Stomach (tissue), 9 donors: ENCODE results near the gene SIPA1L2. TPM values are rescaled to one million over a fixed set of nuclear protein-coding genes. Genes with fewer than 3 reads are reported as not detected.

Experiments
- DNase-seq, 2 donors: peaks; one replicate each; pipeline versions ENCODE4 v3.0.0 to v3.0.0-alpha.2; 2013 to 2019
- H3K27ac ChIP-seq, 5 donors: fragments of 200-600 bp in 4 of 5; sonication (generic) in 4 of 5; one replicate each; pipeline ENCODE4 v1.5.1; 2013 to 2019; ENCODE audit warnings: mild to moderate bottlenecking in 1 of 5, moderate library complexity in 1 of 5
- H3K27me3 ChIP-seq, 3 donors: fragments of 200-600 bp; sonication (generic); one replicate each; pipeline ENCODE4 v1.5.1; 2017 to 2019; ENCODE audit warnings: mixed run types in 1 of 3
- H3K36me3 ChIP-seq, 4 donors: fragments of 200-600 bp; sonication (generic); 1 replicate in 3 of 4; 2 replicates in 1 of 4; pipeline ENCODE4 v1.5.1; 2016 to 2019
- H3K4me1 ChIP-seq, 4 donors: fragments of 200-600 bp; sonication (generic); one replicate each; pipeline ENCODE4 v1.5.1; 2016 to 2019
- H3K4me3 ChIP-seq, 4 donors: fragments of 200-600 bp; sonication (generic) in 3 of 4; one replicate each; pipeline ENCODE4 v1.5.1; 2016 to 2019; ENCODE audit warnings: mild to moderate bottlenecking in 1 of 4
- H3K9me3 ChIP-seq, 4 donors: fragments of 200-600 bp; sonication (generic); one replicate each; pipeline ENCODE4 v1.5.1; 2016 to 2019
- CTCF ChIP-seq, 7 experiments: fragments of 450-650 bp in 4 of 7; fragments of 200-600 bp in 3 of 7; sonication (generic) in 3 of 7; IDR thresholded peaks; one replicate each; pipeline ENCODE4 v1.5.1; 2016 to 2019; ENCODE audit warnings: antibody characterized with exemption in 7 of 7, control low read depth in 2 of 7, mild to moderate bottlenecking in 1 of 7
- EP300 ChIP-seq: sonication (generic); formaldehyde crosslinking; IDR thresholded peaks from one replicate; pipeline ENCODE4 v1.6.1; 2017; ENCODE audit warnings: antibody characterized with exemption
- POLR2A ChIP-seq, 4 donors: fragments of 450-650 bp; IDR thresholded peaks; one replicate each; pipeline ENCODE4 v1.6.1; 2016; ENCODE audit warnings: antibody characterized with exemption in 4 of 4, control low read depth in 2 of 4, mild to moderate bottlenecking in 1 of 4, moderate library complexity in 1 of 4
- POLR2AphosphoS5 ChIP-seq, 3 donors: sonication (generic); formaldehyde crosslinking; IDR thresholded peaks; one replicate each; pipeline ENCODE4 v1.6.1; 2016; ENCODE audit warnings: antibody characterized with exemption in 3 of 3
- WGBS, 5 donors: extraction: QIAGEN DNeasy Blood & Tissue Kit in 3 of 5; methylation state at CpG; one replicate each; pipeline versions ENCODE4 v1.1.5 to v1.1.7; 2013 to 2018; 5-methylcytosine and 5-hydroxymethylcytosine counted together
- intact Hi-C: fragments of 100-400 bp; cut with DNase I; formaldehyde crosslinking; loops from one replicate; pipeline ENCODE4 v1.15.1; 2023; ENCODE audit warnings: low total_unique reads
- polyA plus RNA-seq, 3 donors: library from polyadenylated mRNA; stranded (reverse); fragments of 200-250 nt; gene quantifications; one replicate each; pipeline ENCODE4 v1.2.3, GENCODE V29; 2013
- total RNA-seq, 5 donors: library from RNA; depleted of rRNA; stranded (reverse); fragments of >200 nt; gene quantifications; one replicate each; pipeline versions ENCODE4 v1.1.0 to v1.2.3, GENCODE V29; 2014 to 2016
- donor health status: healthy with polysubstance abuse.
- donor health status: Bipolar disorder and iron deficiency.
- donor health status: healthy.

Gene SIPA1L2
- total and polyA plus RNA-seq, 8 donors = 2.5 to 240 (median 10.3) TPM

- Histone ChIP-seq H3K36me3 (no peaks in the 10 kb centered on the region), H3K9me3 (peaks cover 0 to 3% (median 0%) of the 10 kb centered on the region in 4 donors), H3K27ac (no peak overlapping the region), H3K4me3 (no peak overlapping the region), H3K4me1 (peaks cover 0 to 6% (median 2%) of the 10 kb centered on the region in 4 donors), H3K27me3 (peaks cover 0 to 6% (median 0%) of the 10 kb centered on the region in 3 donors)
- intact Hi-C loops = no loop called here
- 78 to 92% (median 88%) methylated on average over 3 of the region's 3 CpGs for WGBS, 5 donors
- TF ChIP-seq POLR2AphosphoS5 (IDR thresholded peaks at IDR 0.05) = no peak
- no peak for TF ChIP-seq CTCF (IDR thresholded peaks at IDR 0.05)
- TF ChIP-seq EP300 = no peak
- TF ChIP-seq POLR2A (IDR thresholded peaks at IDR 0.05) = no peak
- no peak for DNase-seq
Measured at GRCh38 chr1:232653789-232654188, 23.9 kb upstream of the SIPA1L2 start.

- Histone ChIP-seq H3K9me3 (peaks cover 0 to 3% (median 0%) of the 10 kb centered on the region in 4 donors), H3K36me3 (no peaks in the 10 kb centered on the region), H3K4me3 (no peak overlapping the region), H3K4me1 (peaks cover 0 to 6% (median 2%) of the 10 kb centered on the region in 4 donors), H3K27ac (no peak overlapping the region), H3K27me3 (peaks cover 0 to 6% (median 0%) of the 10 kb centered on the region in 3 donors)
- no peak for DNase-seq
- intact Hi-C loops = no loop called here
- WGBS, 5 donors = 50 to 70% (median 58%) methylated on average over 1 of the region's 1 CpG
- TF ChIP-seq POLR2A (IDR thresholded peaks at IDR 0.05) (no peak), CTCF (IDR thresholded peaks at IDR 0.05) (no peak), EP300 (no peak), POLR2AphosphoS5 (IDR thresholded peaks at IDR 0.05) (no peak)
Measured at GRCh38 chr1:232650845-232651244, 20.9 kb upstream of the SIPA1L2 start.

- Histone ChIP-seq H3K4me1 (peaks cover 0 to 6% (median 2%) of the 10 kb centered on the region in 4 donors), H3K36me3 (no peaks in the 10 kb centered on the region), H3K27me3 (peaks cover 0 to 6% (median 0%) of the 10 kb centered on the region in 3 donors), H3K4me3 (no peak overlapping the region), H3K9me3 (peaks cover 0 to 3% (median 0%) of the 10 kb centered on the region in 4 donors), H3K27ac (no peak overlapping the region)
- WGBS, 5 donors = 39 to 67% (median 56%) methylated on average over 2 of the region's 2 CpGs
- intact Hi-C loops = no loop called here
- no peak for DNase-seq
- no peak for TF ChIP-seq EP300
- no peak for TF ChIP-seq POLR2A (IDR thresholded peaks at IDR 0.05)
- no peak for TF ChIP-seq POLR2AphosphoS5 (IDR thresholded peaks at IDR 0.05)
- no peak for TF ChIP-seq CTCF (IDR thresholded peaks at IDR 0.05)
Measured at GRCh38 chr1:232650418-232650817, 20.5 kb upstream of the SIPA1L2 start.

GRCh38 chr1:232648316-232648715, 18.4 kb upstream of the SIPA1L2 start:
- no peaks in the 10 kb centered on the region for H3K4me1 ChIP-seq
- DNase-seq = no peak
- H3K27me3 ChIP-seq = no peaks in the 10 kb centered on the region
- intact Hi-C loops = no loop called here
- no peak for TF ChIP-seq POLR2A (IDR thresholded peaks at IDR 0.05)
- no peak for TF ChIP-seq EP300
- TF ChIP-seq CTCF (IDR thresholded peaks at IDR 0.05) = no peak
- no peak for TF ChIP-seq POLR2AphosphoS5 (IDR thresholded peaks at IDR 0.05)
- no peaks in the 10 kb centered on the region for H3K36me3 ChIP-seq
- no peak overlapping the region for H3K27ac ChIP-seq
- 44 to 68% (median 53%) methylated on average over 3 of the region's 3 CpGs for WGBS, 5 donors
- peaks cover 0 to 3% (median 0%) of the 10 kb centered on the region in 4 donors for H3K9me3 ChIP-seq
- no peak overlapping the region for H3K4me3 ChIP-seq
